T-helper 1 cell treated with Interleukin-12 subunit alpha and Interleukin-12 subunit beta and Interleukin-4 antibody, amounts not matched to agents 30 μg/mL and 1 μg/mL, for 36 hours (primary cell): Measurements from ENCODE around the gene CDC6.

ENCODE experiments used
- H3K27ac Mint-ChIP-seq: one replicate; pipeline ENCODE4 v1.8.0; 2021; ENCODE audit warnings: mild to moderate bottlenecking, mixed read lengths
- H3K27me3 Mint-ChIP-seq: one replicate; pipeline ENCODE4 v1.8.0; 2021; ENCODE audit warnings: low read depth, mixed read lengths
- H3K36me3 Mint-ChIP-seq: one replicate; pipeline ENCODE4 v1.8.0; 2021; ENCODE audit warnings: low read depth, mixed read lengths
- H3K4me1 Mint-ChIP-seq: one replicate; pipeline ENCODE4 v1.8.0; 2021; ENCODE audit warnings: low read depth, mixed read lengths
- H3K4me3 Mint-ChIP-seq: one replicate; pipeline ENCODE4 v1.8.0; 2021; ENCODE audit warnings: mild to moderate bottlenecking, moderate library complexity, mixed read lengths
- H3K9me3 Mint-ChIP-seq: one replicate; pipeline ENCODE4 v1.8.0; 2021; ENCODE audit warnings: mixed read lengths

CDC6 gene, protein sequence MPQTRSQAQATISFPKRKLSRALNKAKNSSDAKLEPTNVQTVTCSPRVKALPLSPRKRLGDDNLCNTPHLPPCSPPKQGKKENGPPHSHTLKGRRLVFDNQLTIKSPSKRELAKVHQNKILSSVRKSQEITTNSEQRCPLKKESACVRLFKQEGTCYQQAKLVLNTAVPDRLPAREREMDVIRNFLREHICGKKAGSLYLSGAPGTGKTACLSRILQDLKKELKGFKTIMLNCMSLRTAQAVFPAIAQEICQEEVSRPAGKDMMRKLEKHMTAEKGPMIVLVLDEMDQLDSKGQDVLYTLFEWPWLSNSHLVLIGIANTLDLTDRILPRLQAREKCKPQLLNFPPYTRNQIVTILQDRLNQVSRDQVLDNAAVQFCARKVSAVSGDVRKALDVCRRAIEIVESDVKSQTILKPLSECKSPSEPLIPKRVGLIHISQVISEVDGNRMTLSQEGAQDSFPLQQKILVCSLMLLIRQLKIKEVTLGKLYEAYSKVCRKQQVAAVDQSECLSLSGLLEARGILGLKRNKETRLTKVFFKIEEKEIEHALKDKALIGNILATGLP

GRCh38 chr17:40287494-40288369 lies at the start of gene CDC6:
Gene CDC6 (plus strand): TSS chr17:40287879. CDS start chr17:40289421, 1,542 bp downstream.
- Mint-ChIP-seq H3K4me1 (peaks cover 42% of the 10 kb centered on the region), H3K36me3 (peaks cover 27% of the 10 kb centered on the region), H3K27me3 (no peaks in the 10 kb centered on the region), H3K9me3 (no peaks in the 10 kb centered on the region), H3K4me3 (peak within 1 kb of the TSS; percentile 100), H3K27ac (peak within 1 kb of the TSS; percentile 97)

- no peak overlapping the region for H3K4me3 Mint-ChIP-seq
- peaks cover 11% of the 10 kb centered on the region for H3K4me1 Mint-ChIP-seq
- no peak overlapping the region for H3K27ac Mint-ChIP-seq
- no peaks in the 10 kb centered on the region for H3K9me3 Mint-ChIP-seq
- no peaks in the 10 kb centered on the region for H3K27me3 Mint-ChIP-seq
- no peaks in the 10 kb centered on the region for H3K36me3 Mint-ChIP-seq
These were observed 46.3 kb upstream of the CDC6 start for GRCh38 chr17:40241252-40241834.

GRCh38 chr17:40242774-40243173 lies 44.9 kb upstream of the CDC6 start:
- H3K9me3 Mint-ChIP-seq = no peaks in the 10 kb centered on the region
- H3K36me3 Mint-ChIP-seq = no peaks in the 10 kb centered on the region
- no peak overlapping the region for H3K4me3 Mint-ChIP-seq
- no peaks in the 10 kb centered on the region for H3K27me3 Mint-ChIP-seq
- H3K27ac Mint-ChIP-seq = no peak overlapping the region
- peaks cover 11% of the 10 kb centered on the region for H3K4me1 Mint-ChIP-seq

GRCh38 chr17:40243761-40244160 lies 43.9 kb upstream of the CDC6 start:
- no peaks in the 10 kb centered on the region for H3K27me3 Mint-ChIP-seq
- H3K4me3 Mint-ChIP-seq = no peak overlapping the region
- H3K9me3 Mint-ChIP-seq = no peaks in the 10 kb centered on the region
- no peak overlapping the region for H3K27ac Mint-ChIP-seq
- H3K4me1 Mint-ChIP-seq = peaks cover 11% of the 10 kb centered on the region
- H3K36me3 Mint-ChIP-seq = no peaks in the 10 kb centered on the region

DNA sequence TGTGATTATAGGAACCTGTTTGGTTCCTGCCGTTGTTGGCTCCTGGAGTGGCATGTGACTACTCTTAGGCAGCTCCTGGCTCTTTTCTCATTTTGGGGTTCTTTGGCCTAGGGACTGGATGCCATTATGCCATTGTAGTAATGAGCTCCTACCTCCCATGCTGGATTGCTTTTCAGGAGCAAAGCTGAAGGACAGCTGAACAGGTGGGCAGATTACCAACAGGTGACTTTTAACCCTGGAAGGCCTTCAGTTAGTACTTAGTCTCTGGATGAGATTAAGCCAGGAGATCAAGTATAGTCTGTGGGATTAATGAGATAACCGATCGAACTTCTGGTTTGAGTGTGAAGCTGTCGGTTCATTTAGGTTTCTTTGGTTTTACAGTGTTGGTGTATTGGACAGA lies 43.4 kb upstream of the CDC6 start:
- Mint-ChIP-seq H3K27me3 (no peaks in the 10 kb centered on the region), H3K4me1 (peaks cover 11% of the 10 kb centered on the region), H3K36me3 (no peaks in the 10 kb centered on the region), H3K4me3 (no peak overlapping the region), H3K9me3 (no peaks in the 10 kb centered on the region), H3K27ac (no peak overlapping the region)

- Mint-ChIP-seq H3K36me3 (no peaks in the 10 kb centered on the region), H3K27ac (no peak overlapping the region), H3K9me3 (no peaks in the 10 kb centered on the region), H3K27me3 (no peaks in the 10 kb centered on the region), H3K4me1 (peaks cover 5% of the 10 kb centered on the region), H3K4me3 (no peak overlapping the region)
These were observed 39.7 kb upstream of the CDC6 start for GRCh38 chr17:40247926-40248495.

GRCh38 chr17:40248507-40248906 lies 39.2 kb upstream of the CDC6 start:
- no peak overlapping the region for H3K4me3 Mint-ChIP-seq
- H3K27me3 Mint-ChIP-seq = no peaks in the 10 kb centered on the region
- H3K9me3 Mint-ChIP-seq = no peaks in the 10 kb centered on the region
- no peaks in the 10 kb centered on the region for H3K36me3 Mint-ChIP-seq
- peaks cover 5% of the 10 kb centered on the region for H3K4me1 Mint-ChIP-seq
- no peak overlapping the region for H3K27ac Mint-ChIP-seq

DNA sequence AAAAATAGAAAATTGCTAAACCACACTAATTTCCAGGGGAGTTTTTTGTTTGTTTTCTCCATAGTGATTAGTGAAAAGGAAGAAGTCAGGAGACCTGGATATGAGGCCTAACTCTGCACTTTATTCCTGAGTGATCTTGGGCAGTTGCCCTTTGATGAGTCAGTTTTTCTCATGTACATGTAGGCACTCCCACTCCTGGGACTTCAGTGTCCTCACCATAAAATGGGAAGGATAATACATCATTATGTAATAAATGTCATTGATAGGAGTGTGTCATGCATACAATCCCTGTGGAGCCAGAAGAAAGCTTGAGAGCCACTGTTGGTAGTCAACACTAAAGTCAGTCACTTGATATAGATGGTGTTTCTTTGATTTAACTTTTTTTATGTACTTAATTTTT lies 36.1 kb upstream of the CDC6 start:
- H3K27me3 Mint-ChIP-seq = no peaks in the 10 kb centered on the region

DNA sequence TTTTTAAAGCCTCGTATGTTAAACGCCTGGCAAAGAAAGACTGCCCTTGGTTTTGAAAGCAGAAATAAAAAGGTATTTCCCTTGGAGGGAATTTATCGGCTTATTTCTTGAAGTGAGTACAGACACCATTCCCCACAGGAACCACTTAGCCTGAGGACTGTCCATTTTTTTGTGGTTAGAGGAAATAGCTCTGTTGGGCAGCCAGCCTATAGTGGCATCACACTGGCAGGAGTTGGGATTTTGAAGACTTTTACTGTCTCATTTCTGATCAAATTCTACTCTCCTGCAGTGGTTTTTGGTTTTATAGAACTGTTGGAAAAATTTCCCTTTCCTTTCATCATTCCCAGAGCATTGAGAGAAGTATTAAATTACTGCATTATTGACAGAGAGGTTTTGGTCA lies 34.1 kb upstream of the CDC6 start:
- Mint-ChIP-seq H3K27me3 (no peaks in the 10 kb centered on the region), H3K27ac (no peak overlapping the region), H3K9me3 (no peaks in the 10 kb centered on the region), H3K4me1 (no peaks in the 10 kb centered on the region), H3K36me3 (peaks cover 8% of the 10 kb centered on the region), H3K4me3 (no peak overlapping the region)

More for the DNA sequence above, 36.1 kb upstream of the CDC6 start:
- peaks cover 2% of the 10 kb centered on the region for H3K36me3 Mint-ChIP-seq
- no peak overlapping the region for H3K27ac Mint-ChIP-seq
- no peaks in the 10 kb centered on the region for H3K4me1 Mint-ChIP-seq
- no peaks in the 10 kb centered on the region for H3K9me3 Mint-ChIP-seq
- H3K4me3 Mint-ChIP-seq = no peak overlapping the region

DNA sequence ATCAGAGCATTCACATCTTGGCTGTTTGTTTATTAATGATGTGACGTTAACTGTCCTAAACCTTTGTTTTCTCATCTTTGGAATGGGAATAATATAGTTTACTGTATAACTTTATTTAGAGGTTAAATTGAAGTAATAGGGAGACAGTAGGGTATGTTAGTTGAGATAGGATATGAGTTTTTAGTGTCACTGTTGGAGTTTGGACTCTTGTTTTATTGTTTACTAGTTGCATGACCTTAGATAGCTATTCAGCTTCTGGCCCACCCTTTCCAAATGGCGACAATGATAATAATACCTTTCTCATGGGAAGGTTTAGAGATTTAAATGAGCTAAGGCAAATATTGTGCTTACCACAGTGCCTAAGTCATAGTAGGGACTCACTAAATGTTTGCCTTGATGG lies 28.2 kb upstream of the CDC6 start:
- peaks cover 28% of the 10 kb centered on the region for H3K36me3 Mint-ChIP-seq
- H3K27ac Mint-ChIP-seq = no peak overlapping the region
- H3K9me3 Mint-ChIP-seq = no peaks in the 10 kb centered on the region
- no peaks in the 10 kb centered on the region for H3K27me3 Mint-ChIP-seq
- H3K4me3 Mint-ChIP-seq = no peak overlapping the region
- H3K4me1 Mint-ChIP-seq = no peaks in the 10 kb centered on the region

DNA sequence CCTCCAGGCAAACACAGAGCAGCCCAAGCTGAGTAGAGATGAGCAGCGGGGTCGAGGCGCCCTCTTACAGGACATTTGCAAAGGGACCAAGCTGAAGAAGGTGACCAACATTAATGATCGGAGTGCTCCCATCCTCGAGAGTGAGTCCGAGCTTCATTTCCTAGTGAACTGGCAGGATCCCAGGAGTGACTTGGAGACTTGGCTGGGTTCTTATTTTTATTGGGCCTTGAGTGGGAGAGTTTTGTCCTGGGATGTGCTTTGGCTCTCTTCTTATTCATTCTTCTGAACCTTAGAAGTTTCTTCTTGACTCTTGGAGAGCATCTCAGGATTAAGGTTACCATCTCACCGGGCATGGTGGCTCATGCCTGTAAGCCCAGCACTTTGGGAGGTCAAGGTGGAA lies 27.2 kb upstream of the CDC6 start:
- no peaks in the 10 kb centered on the region for H3K9me3 Mint-ChIP-seq
- H3K27ac Mint-ChIP-seq = no peak overlapping the region
- no peaks in the 10 kb centered on the region for H3K27me3 Mint-ChIP-seq
- H3K4me3 Mint-ChIP-seq = no peak overlapping the region
- peaks cover 31% of the 10 kb centered on the region for H3K36me3 Mint-ChIP-seq
- no peaks in the 10 kb centered on the region for H3K4me1 Mint-ChIP-seq

DNA sequence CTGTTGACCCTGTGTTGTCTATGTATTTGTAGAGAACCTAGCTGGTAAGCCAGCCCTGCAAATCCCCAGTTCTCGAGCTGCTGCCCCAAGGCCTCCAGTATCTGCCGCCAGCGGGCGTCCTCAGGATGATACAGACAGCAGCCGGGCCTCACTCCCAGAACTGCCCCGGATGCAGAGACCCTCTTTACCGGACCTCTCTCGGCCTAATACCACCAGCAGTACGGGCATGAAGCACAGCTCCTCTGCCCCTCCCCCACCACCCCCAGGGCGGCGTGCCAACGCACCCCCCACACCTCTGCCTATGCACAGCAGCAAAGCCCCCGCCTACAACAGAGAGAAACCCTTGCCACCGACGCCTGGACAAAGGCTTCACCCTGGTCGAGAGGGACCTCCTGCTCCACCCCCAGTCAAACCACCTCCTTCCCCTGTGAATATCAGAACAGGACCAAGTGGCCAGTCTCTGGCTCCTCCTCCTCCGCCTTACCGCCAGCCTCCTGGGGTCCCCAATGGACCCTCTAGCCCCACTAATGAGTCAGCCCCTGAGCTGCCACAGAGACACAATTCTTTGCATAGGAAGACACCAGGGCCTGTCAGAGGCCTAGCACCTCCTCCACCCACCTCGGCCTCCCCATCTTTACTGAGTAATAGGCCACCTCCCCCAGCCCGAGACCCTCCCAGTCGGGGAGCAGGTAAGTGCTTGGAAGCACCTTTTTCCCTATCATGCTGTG lies 23.1 kb upstream of the CDC6 start:
- no peak overlapping the region for H3K4me3 Mint-ChIP-seq
- H3K4me1 Mint-ChIP-seq = no peaks in the 10 kb centered on the region
- no peaks in the 10 kb centered on the region for H3K27me3 Mint-ChIP-seq
- H3K27ac Mint-ChIP-seq = peak overlapping the region; percentile 62
- H3K9me3 Mint-ChIP-seq = no peaks in the 10 kb centered on the region
- H3K36me3 Mint-ChIP-seq = peaks cover 17% of the 10 kb centered on the region

DNA sequence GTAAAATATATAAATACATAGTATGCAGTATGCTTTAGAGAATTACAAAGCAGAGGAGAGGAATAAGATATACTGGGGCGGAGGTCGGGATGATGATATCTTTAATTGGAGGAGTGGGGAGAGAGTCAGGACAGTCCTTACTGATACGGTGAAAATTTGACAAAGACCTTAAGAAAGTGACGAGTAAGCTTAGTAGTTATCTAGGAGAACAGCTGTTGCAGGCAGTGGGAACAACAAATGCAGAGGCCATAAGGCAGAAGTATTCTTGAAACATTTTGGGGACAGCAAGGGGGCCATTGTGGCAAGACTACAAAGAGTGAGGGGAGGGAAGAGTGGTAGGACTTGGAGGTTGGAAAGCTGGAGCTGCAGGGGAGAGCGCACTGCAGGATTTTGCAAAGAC lies 22.3 kb upstream of the CDC6 start:
- H3K27me3 Mint-ChIP-seq = no peaks in the 10 kb centered on the region
- peaks cover 16% of the 10 kb centered on the region for H3K36me3 Mint-ChIP-seq
- H3K4me3 Mint-ChIP-seq = no peak overlapping the region
- H3K9me3 Mint-ChIP-seq = no peaks in the 10 kb centered on the region
- H3K27ac Mint-ChIP-seq = no peak overlapping the region
- no peaks in the 10 kb centered on the region for H3K4me1 Mint-ChIP-seq

GRCh38 chr17:40266882-40267281 lies 20.8 kb upstream of the CDC6 start:
- Mint-ChIP-seq H3K27ac (no peak overlapping the region), H3K36me3 (peaks cover 12% of the 10 kb centered on the region), H3K27me3 (no peaks in the 10 kb centered on the region), H3K9me3 (no peaks in the 10 kb centered on the region), H3K4me3 (no peak overlapping the region), H3K4me1 (no peaks in the 10 kb centered on the region)
